HG03039 (cell line): ENCODE measurements around the gene GMPR2.
"Not testable (repeated sequence)": the region's sequence is repeated elsewhere in the genome, so short reads cannot be mapped to it uniquely, and the experiment has no call there.

ENCODE experiments used
- ATAC-seq: cut with Tn5 transposase; IDR thresholded peaks from one replicate; pipeline ENCODE4 v1.9.1; 2021; ENCODE audit warnings: mild to moderate bottlenecking, moderate library complexity; ENCODE audit not compliant: unreplicated experiment

GMPR2 gene

GRCh38 chr14:24226473-24226872 is 6.3 kb upstream of the GMPR2 start:
- ATAC-seq: no peak

- ATAC-seq: no peak
These were observed 3.8 kb upstream of the GMPR2 start for GRCh38 chr14:24228902-24229301.

- ATAC-seq: no peak
These were observed 1.2 kb upstream of the GMPR2 start for GRCh38 chr14:24231263-24232120.

GRCh38 chr14:24232121-24232644 is 546 bp upstream of the GMPR2 start, which contains the start of gene NEDD8:
TSS of gene NEDD8 (minus strand) at chr14:24232367. CDS start at chr14:24232267, 100 bp downstream.
- ATAC-seq: peak; percentile 72

GRCh38 chr14:24233538-24233866 is 773 bp downstream of the GMPR2 start:
- ATAC-seq: no peak

GRCh38 chr14:24234095-24235005 is 1.6 kb downstream of the GMPR2 start:
- ATAC-seq: no peak

- no peak for ATAC-seq
These were observed 3.3 kb downstream of the GMPR2 start for GRCh38 chr14:24235804-24236688.

- no peak for ATAC-seq
These were observed 4.1 kb downstream of the GMPR2 start for GRCh38 chr14:24236689-24237462.

- no peak for ATAC-seq
These were observed 4.8 kb downstream of the GMPR2 start for GRCh38 chr14:24237463-24237955.

GRCh38 chr14:24238123-24238522 is 5.4 kb downstream of the GMPR2 start:
- no peak for ATAC-seq

GRCh38 chr14:24238527-24239037 is 5.9 kb downstream of the GMPR2 start:
- ATAC-seq: no peak

- no peak for ATAC-seq
These were observed 7.6 kb downstream of the GMPR2 start for GRCh38 chr14:24240110-24240918.

GRCh38 chr14:24241829-24242443 is 9.2 kb downstream of the GMPR2 start:
- ATAC-seq: peak; percentile 82

- ATAC-seq: no peak
These were observed 10.7 kb downstream of the GMPR2 start for GRCh38 chr14:24243336-24243836.

- ATAC-seq: not testable (repeated sequence)
These were observed 12.6 kb downstream of the GMPR2 start for GRCh38 chr14:24245350-24245749.

GRCh38 chr14:24246765-24247212 is 14.1 kb downstream of the GMPR2 start:
- ATAC-seq: no peak

GRCh38 chr14:24247422-24247821 is 14.7 kb downstream of the GMPR2 start:
- ATAC-seq: no peak
